ENCODE results near the gene VAV2.

VAV2 gene

DNA sequence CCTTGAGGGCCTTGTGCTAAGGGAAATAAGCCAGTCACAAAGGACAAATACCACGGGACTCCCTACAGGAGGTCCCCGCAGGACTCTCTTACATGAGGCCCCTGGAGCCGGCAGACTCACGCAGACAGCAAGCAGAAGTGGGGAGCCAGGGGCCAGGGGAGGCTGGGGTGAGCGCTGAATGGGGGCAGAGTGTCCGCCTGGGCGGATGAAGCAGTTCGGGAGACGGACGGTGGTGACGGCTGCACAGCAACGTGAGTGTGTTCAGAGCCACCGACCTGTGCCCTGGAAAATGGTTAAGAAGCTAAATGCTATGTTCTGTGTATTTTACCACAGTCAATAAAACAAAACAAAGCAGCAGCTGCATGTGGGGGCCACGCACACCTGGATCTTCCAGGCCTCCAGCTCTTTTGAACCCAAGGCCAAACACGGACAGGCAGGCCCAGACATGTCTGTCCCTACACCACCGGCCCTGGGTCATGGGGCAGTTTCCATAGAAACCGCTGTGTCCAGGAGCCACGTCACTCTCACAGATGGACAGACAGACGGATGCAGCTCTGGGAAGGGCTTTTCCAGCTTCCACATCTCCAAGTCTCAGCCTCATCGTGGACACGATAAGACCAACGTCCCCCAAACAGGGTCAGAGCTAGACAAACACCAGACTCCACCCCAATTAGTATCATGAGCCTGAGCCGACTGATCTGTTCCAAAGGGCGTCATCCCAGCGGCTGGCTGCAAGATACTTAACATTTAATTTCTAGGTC, 103.9 kb downstream of the VAV2 start:
- no peaks in the 10 kb centered on the region for H3K27me3 Mint-ChIP-seq
- intact Hi-C loops (cut with micrococcal nuclease), result no loop called here
- H3K36me3 Mint-ChIP-seq (ENCODE audit: low read depth), result peaks cover 21% of the 10 kb centered on the region
- no peak overlapping the region for H3K27ac Mint-ChIP-seq
- no peaks in the 10 kb centered on the region for H3K4me1 Mint-ChIP-seq (ENCODE audit: low read depth)
- H3K4me3 Mint-ChIP-seq, result no peak overlapping the region
- H3K9me3 Mint-ChIP-seq, result no peaks in the 10 kb centered on the region

- intact Hi-C loops (cut with micrococcal nuclease), result no loop called here
- H3K27ac Mint-ChIP-seq, result no peak overlapping the region
- H3K27me3 Mint-ChIP-seq, result no peaks in the 10 kb centered on the region
- H3K4me3 Mint-ChIP-seq, result no peak overlapping the region
- peaks cover 16% of the 10 kb centered on the region for H3K36me3 Mint-ChIP-seq (ENCODE audit: low read depth)
- H3K9me3 Mint-ChIP-seq, result no peaks in the 10 kb centered on the region
- H3K4me1 Mint-ChIP-seq (ENCODE audit: low read depth), result no peaks in the 10 kb centered on the region
These were observed 104.5 kb downstream of the VAV2 start for GRCh38 chr9:133887540-133888047.

- H3K27me3 Mint-ChIP-seq, result no peaks in the 10 kb centered on the region
- H3K4me3 Mint-ChIP-seq, result no peak overlapping the region
- H3K4me1 Mint-ChIP-seq (ENCODE audit: low read depth), result no peaks in the 10 kb centered on the region
- H3K27ac Mint-ChIP-seq, result no peak overlapping the region
- H3K9me3 Mint-ChIP-seq, result no peaks in the 10 kb centered on the region
- H3K36me3 Mint-ChIP-seq (ENCODE audit: low read depth), result peaks cover 16% of the 10 kb centered on the region
- intact Hi-C loops (cut with micrococcal nuclease), result no loop called here
These were observed 105.3 kb downstream of the VAV2 start for GRCh38 chr9:133886563-133887501.

DNA sequence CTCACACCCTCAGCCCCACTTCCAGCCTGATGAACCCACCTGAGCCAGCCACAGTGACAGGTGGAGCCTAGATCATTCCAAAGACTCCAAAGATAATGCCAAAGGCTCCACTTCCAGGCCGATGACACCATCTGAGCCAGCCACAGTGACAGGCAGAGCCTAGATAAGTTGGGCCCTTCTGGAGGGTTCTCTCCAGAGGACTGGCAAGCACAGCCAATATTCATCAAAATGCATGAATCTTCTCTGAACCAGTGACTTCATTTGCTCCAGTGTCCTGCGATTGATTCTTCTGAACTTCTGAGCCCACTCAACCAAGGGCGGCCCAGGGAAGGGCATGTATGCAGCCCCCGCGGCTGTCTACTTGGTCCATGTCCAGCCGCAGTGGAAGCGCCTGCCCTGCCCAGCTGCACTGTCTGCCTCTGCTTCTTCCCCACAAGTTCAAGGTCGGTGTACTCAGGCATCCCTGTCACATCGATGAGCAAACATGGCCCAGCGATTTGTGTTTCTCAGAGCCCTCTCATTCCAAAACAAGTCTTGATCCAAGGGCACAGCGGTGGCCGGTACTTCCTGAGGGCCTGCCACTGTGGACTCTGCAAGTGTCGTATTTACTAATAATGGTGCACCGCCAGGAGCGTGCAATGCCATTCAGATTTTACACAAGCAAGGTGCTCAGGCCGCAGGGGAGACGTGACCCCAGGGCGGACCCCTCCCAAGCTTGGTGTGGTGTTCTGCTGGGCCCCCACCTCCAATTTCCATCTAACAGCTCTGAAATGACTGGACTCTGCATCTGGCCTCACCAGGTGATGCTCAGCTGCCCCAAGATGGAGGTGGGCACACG, 107.0 kb downstream of the VAV2 start:
- peaks cover 16% of the 10 kb centered on the region for H3K36me3 Mint-ChIP-seq (ENCODE audit: low read depth)
- no peaks in the 10 kb centered on the region for H3K9me3 Mint-ChIP-seq
- H3K27me3 Mint-ChIP-seq, result no peaks in the 10 kb centered on the region
- no peak overlapping the region for H3K27ac Mint-ChIP-seq
- H3K4me1 Mint-ChIP-seq (ENCODE audit: low read depth), result no peaks in the 10 kb centered on the region
- H3K4me3 Mint-ChIP-seq, result no peak overlapping the region
- intact Hi-C loops (cut with micrococcal nuclease), result no loop called here

- Mint-ChIP-seq H3K36me3 (ENCODE audit: low read depth) (peaks cover 4% of the 10 kb centered on the region), H3K9me3 (no peaks in the 10 kb centered on the region), H3K27me3 (no peaks in the 10 kb centered on the region), H3K4me1 (ENCODE audit: low read depth) (no peaks in the 10 kb centered on the region), H3K27ac (no peak overlapping the region), H3K4me3 (no peak overlapping the region)
- intact Hi-C loops (cut with micrococcal nuclease), result no loop called here
These were observed 109.0 kb downstream of the VAV2 start for GRCh38 chr9:133882849-133883755.

- intact Hi-C loops (cut with micrococcal nuclease), result no loop called here
- Mint-ChIP-seq H3K36me3 (ENCODE audit: low read depth) (no peaks in the 10 kb centered on the region), H3K27me3 (no peaks in the 10 kb centered on the region), H3K9me3 (no peaks in the 10 kb centered on the region), H3K27ac (no peak overlapping the region), H3K4me1 (ENCODE audit: low read depth) (no peaks in the 10 kb centered on the region), H3K4me3 (no peak overlapping the region)
These were observed 110.3 kb downstream of the VAV2 start for GRCh38 chr9:133881671-133882381.

GRCh38 chr9:133880851-133881661, 111.1 kb downstream of the VAV2 start:
- H3K27me3 Mint-ChIP-seq, result no peaks in the 10 kb centered on the region
- H3K9me3 Mint-ChIP-seq, result no peaks in the 10 kb centered on the region
- no peaks in the 10 kb centered on the region for H3K4me1 Mint-ChIP-seq (ENCODE audit: low read depth)
- H3K36me3 Mint-ChIP-seq (ENCODE audit: low read depth), result peaks cover 4% of the 10 kb centered on the region
- H3K27ac Mint-ChIP-seq, result no peak overlapping the region
- intact Hi-C loops (cut with micrococcal nuclease), result no loop called here
- H3K4me3 Mint-ChIP-seq, result no peak overlapping the region

GRCh38 chr9:133880136-133880535, 112.0 kb downstream of the VAV2 start:
- no peaks in the 10 kb centered on the region for H3K4me1 Mint-ChIP-seq (ENCODE audit: low read depth)
- intact Hi-C loops (cut with micrococcal nuclease), result no loop called here
- H3K4me3 Mint-ChIP-seq, result no peak overlapping the region
- H3K27me3 Mint-ChIP-seq, result no peaks in the 10 kb centered on the region
- H3K27ac Mint-ChIP-seq, result no peak overlapping the region
- H3K36me3 Mint-ChIP-seq (ENCODE audit: low read depth), result peaks cover 8% of the 10 kb centered on the region
- H3K9me3 Mint-ChIP-seq, result no peaks in the 10 kb centered on the region

- no peak overlapping the region for H3K27ac Mint-ChIP-seq
- intact Hi-C loops (cut with micrococcal nuclease), result no loop called here
These were observed 112.5 kb downstream of the VAV2 start for GRCh38 chr9:133879615-133880014.

DNA sequence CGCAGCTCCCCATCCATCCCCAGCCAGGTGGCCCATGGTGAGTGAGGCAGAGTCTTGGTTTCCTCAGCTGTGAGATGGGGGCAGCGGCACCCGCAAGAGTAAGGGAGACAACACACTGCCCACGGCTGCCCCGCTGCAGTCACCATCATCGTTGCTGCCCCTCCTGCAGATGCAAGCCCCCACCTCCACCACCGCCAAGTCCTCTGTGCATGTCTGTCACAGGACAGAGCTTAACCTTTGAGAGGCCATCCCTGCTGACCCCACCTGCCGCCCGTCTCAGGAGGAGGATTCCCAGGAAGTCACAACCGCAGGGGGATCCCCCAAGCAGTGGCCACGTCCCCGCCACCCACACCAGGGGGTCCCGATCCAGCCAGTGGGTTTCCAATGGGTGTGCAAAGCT, 113.7 kb downstream of the VAV2 start:
- Mint-ChIP-seq H3K27ac (no peak overlapping the region), H3K4me3 (no peak overlapping the region), H3K9me3 (no peaks in the 10 kb centered on the region), H3K36me3 (ENCODE audit: low read depth) (peaks cover 8% of the 10 kb centered on the region), H3K4me1 (ENCODE audit: low read depth) (peaks cover 6% of the 10 kb centered on the region), H3K27me3 (no peaks in the 10 kb centered on the region)
- intact Hi-C loops (cut with micrococcal nuclease), result no loop called here

More at GRCh38 chr9:133879615-133880014, 112.5 kb downstream of the VAV2 start:
- peaks cover 8% of the 10 kb centered on the region for H3K36me3 Mint-ChIP-seq (ENCODE audit: low read depth)
- no peaks in the 10 kb centered on the region for H3K9me3 Mint-ChIP-seq
- H3K4me3 Mint-ChIP-seq, result no peak overlapping the region
- no peaks in the 10 kb centered on the region for H3K4me1 Mint-ChIP-seq (ENCODE audit: low read depth)
- no peaks in the 10 kb centered on the region for H3K27me3 Mint-ChIP-seq

DNA sequence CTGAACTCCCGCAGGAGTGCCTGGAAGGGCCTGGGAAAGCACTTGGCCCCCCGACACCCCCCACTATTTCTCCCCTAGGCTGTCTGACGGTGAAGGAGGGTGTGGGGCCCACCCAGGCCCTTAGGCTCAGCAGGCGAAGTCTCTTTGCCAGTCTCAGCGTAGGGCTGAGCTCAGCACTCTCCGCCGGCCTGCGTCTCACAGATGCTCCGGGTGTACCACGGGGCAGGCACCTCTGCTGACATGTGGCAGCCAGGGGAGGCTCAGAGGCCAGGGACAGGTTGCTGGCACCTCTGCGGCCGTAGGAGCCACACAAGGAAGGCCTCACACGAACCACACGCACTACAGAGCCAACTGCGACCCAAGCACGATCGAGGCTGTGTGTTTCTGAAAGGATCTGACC, 114.2 kb downstream of the VAV2 start:
- H3K27ac Mint-ChIP-seq, result no peak overlapping the region

GRCh38 chr9:133877327-133877726, 114.8 kb downstream of the VAV2 start:
- intact Hi-C loops (cut with micrococcal nuclease), result no loop called here

More for the DNA sequence above, 114.2 kb downstream of the VAV2 start:
- H3K4me3 Mint-ChIP-seq, result no peak overlapping the region
- intact Hi-C loops (cut with micrococcal nuclease), result no loop called here
- no peaks in the 10 kb centered on the region for H3K9me3 Mint-ChIP-seq
- H3K4me1 Mint-ChIP-seq (ENCODE audit: low read depth), result peaks cover 10% of the 10 kb centered on the region
- H3K27me3 Mint-ChIP-seq, result no peaks in the 10 kb centered on the region
- H3K36me3 Mint-ChIP-seq (ENCODE audit: low read depth), result peaks cover 8% of the 10 kb centered on the region

More at GRCh38 chr9:133877327-133877726, 114.8 kb downstream of the VAV2 start:
- Mint-ChIP-seq H3K36me3 (ENCODE audit: low read depth) (peaks cover 8% of the 10 kb centered on the region), H3K4me3 (no peak overlapping the region), H3K27me3 (no peaks in the 10 kb centered on the region), H3K27ac (no peak overlapping the region), H3K4me1 (ENCODE audit: low read depth) (peaks cover 10% of the 10 kb centered on the region), H3K9me3 (no peaks in the 10 kb centered on the region)

Measured in dendritic cell treated with granulocyte-macrophage colony-stimulating factor and Interleukin-4, amounts not matched to agents 40 ng/mL and 50 ng/mL, for 4 days (primary cell).